Measurements from ENCODE around the gene TEAD1.

TEAD1 gene

GRCh38 chr11:12986194-12986898 is 312.1 kb downstream of the TEAD1 start:
- in situ Hi-C loops (cut with HindIII; ENCODE audit: low pct_unique_long_range_greater_than_20kb, low sequenced_read_pairs) = no loop called here
- no peak for TF ChIP-seq JUND (IDR thresholded peaks at IDR 0.05; ENCODE audit: low read depth)
- no peak for DNase-seq (ENCODE audit: low read depth in 1 of 2, low spot score in 1 of 2)

GRCh38 chr11:12989428-12990161 is 315.4 kb downstream of the TEAD1 start:
- no peak for DNase-seq (ENCODE audit: low read depth in 1 of 2, low spot score in 1 of 2)
- no peak for TF ChIP-seq JUND (IDR thresholded peaks at IDR 0.05; ENCODE audit: low read depth)
- in situ Hi-C loops (cut with HindIII; ENCODE audit: low pct_unique_long_range_greater_than_20kb, low sequenced_read_pairs) = no loop called here

DNA sequence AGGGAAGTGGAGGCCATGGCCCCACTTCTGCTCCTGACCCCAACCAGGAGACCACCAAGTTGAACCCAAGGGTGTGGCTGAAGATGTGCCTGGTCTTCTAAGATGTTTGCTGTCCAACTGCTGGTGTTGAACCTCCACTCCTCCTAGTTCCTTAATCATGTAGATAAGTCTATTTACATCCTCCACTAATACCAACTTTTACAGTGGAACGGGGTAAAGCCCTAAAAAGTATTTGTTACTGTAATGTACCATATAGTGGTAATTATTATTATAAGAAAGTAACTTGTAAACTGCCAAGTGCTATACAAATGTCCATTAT is 315.9 kb downstream of the TEAD1 start:
- TF ChIP-seq JUND (IDR thresholded peaks at IDR 0.05; ENCODE audit: low read depth) = no peak
- DNase-seq (ENCODE audit: low read depth in 1 of 2, low spot score in 1 of 2) = no peak
- in situ Hi-C loops (cut with HindIII; ENCODE audit: low pct_unique_long_range_greater_than_20kb, low sequenced_read_pairs) = no loop called here

DNA sequence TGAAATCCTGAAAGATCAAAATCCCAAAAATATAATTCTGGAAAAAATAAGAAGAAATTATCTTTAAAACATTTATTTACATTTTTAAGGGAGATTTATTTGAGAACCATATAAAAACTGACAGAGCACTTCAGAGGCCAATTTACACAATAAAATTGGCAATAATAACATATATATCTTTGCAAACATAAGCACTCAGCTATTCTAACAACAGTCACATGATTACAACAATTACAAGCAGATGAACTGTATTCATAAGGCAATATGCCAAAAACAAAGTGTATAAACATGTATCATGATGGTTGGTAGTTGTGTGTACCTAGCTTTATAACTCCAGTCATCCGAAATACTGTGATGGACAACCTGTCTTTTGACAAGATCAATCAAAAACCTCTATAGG is 317.2 kb downstream of the TEAD1 start:
- no peak for TF ChIP-seq JUND (IDR thresholded peaks at IDR 0.05; ENCODE audit: low read depth)
- in situ Hi-C loops (cut with HindIII; ENCODE audit: low pct_unique_long_range_greater_than_20kb, low sequenced_read_pairs) = no loop called here
- DNase-seq (ENCODE audit: low read depth in 1 of 2, low spot score in 1 of 2) = no peak

DNA sequence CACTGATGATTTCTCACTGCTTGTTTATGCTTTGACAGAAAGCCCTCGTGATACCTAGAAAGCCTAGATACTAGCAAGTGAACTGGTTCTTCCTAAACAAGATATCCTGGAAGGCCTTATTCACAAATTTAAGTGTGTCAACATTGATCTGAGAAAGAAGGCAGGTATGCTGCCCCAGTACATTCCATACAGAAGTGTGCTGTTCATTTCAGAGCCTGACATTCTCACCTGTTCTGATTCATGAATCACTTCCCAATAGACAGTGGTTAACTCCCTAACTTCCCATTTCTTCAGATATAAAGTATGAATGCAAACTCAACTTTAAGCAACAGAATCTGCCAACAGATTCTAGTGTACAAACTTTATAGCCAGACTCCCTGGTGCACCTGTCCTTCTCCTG is 319.4 kb downstream of the TEAD1 start:
- no peak for DNase-seq (ENCODE audit: low read depth in 1 of 2, low spot score in 1 of 2)
- no peak for TF ChIP-seq JUND (IDR thresholded peaks at IDR 0.05; ENCODE audit: low read depth)
- in situ Hi-C loops (cut with HindIII; ENCODE audit: low pct_unique_long_range_greater_than_20kb, low sequenced_read_pairs) = no loop called here
